KMS-11 (cell line): Measurements from ENCODE around the gene AMFR.

ENCODE experiments used
- H2AFZ ChIP-seq: fragments of 200-600 bp; sonication (generic); 2 replicates; pipeline ENCODE4 v1.6.1; 2016; ENCODE audit warnings: antibody characterized with exemption, mixed run types, low read depth
- H3K27ac ChIP-seq: fragments of 200-600 bp; sonication (generic); 2 replicates; pipeline ENCODE4 v1.6.1; 2016; ENCODE audit warnings: mild to moderate bottlenecking, mixed run types
- H3K27me3 ChIP-seq: fragments of 200-600 bp; sonication (generic); 2 replicates; pipeline ENCODE4 v1.6.1; 2017; ENCODE audit warnings: mild to moderate bottlenecking, low read depth, mixed run types, moderate library complexity; ENCODE audit not compliant: insufficient read depth
- H3K36me3 ChIP-seq: fragments of 200-600 bp; sonication (generic); 2 replicates; pipeline ENCODE4 v1.6.1; 2017; ENCODE audit warnings: mild to moderate bottlenecking, mixed run types; ENCODE audit not compliant: insufficient read depth
- H3K4me1 ChIP-seq: fragments of 200-600 bp; sonication (generic); 2 replicates; pipeline ENCODE4 v1.6.1; 2016; ENCODE audit warnings: mild to moderate bottlenecking, low read depth, mixed run types; ENCODE audit not compliant: poor library complexity, severe bottlenecking
- H3K4me2 ChIP-seq: fragments of 200-600 bp; sonication (generic); 2 replicates; pipeline ENCODE4 v1.7.0; 2016; ENCODE audit warnings: mild to moderate bottlenecking, mixed run types
- H3K4me3 ChIP-seq: fragments of 200-600 bp; sonication (generic); IDR thresholded peaks from 2 replicates; pipeline ENCODE4 v1.6.1; 2017; ENCODE audit warnings: low read depth, low read length, mixed read lengths; ENCODE audit not compliant: insufficient read depth
- H3K79me2 ChIP-seq: fragments of 200-600 bp; sonication (generic); 2 replicates; pipeline ENCODE4 v1.6.1; 2016; ENCODE audit warnings: low read depth, mixed run types; ENCODE audit not compliant: insufficient read depth
- H3K9ac ChIP-seq: fragments of 200-600 bp; sonication (generic); 2 replicates; pipeline ENCODE4 v1.6.1; 2016; ENCODE audit warnings: mild to moderate bottlenecking, mixed run types
- H4K20me1 ChIP-seq: fragments of 200-600 bp; sonication (generic); 2 replicates; pipeline ENCODE4 v1.6.1; 2016; ENCODE audit warnings: mild to moderate bottlenecking, mixed run types; ENCODE audit not compliant: insufficient read depth
- TF ChIP-seq, protein P1 (sequence below): fragments of 200-600 bp; sonication (generic); conservative IDR thresholded peaks from 2 replicates; pipeline ENCODE4 v1.6.1; 2017; ENCODE audit warnings: low read depth, mild to moderate bottlenecking, antibody characterized with exemption, low read length, moderate library complexity, mixed read lengths

Gene AMFR

DNA sequence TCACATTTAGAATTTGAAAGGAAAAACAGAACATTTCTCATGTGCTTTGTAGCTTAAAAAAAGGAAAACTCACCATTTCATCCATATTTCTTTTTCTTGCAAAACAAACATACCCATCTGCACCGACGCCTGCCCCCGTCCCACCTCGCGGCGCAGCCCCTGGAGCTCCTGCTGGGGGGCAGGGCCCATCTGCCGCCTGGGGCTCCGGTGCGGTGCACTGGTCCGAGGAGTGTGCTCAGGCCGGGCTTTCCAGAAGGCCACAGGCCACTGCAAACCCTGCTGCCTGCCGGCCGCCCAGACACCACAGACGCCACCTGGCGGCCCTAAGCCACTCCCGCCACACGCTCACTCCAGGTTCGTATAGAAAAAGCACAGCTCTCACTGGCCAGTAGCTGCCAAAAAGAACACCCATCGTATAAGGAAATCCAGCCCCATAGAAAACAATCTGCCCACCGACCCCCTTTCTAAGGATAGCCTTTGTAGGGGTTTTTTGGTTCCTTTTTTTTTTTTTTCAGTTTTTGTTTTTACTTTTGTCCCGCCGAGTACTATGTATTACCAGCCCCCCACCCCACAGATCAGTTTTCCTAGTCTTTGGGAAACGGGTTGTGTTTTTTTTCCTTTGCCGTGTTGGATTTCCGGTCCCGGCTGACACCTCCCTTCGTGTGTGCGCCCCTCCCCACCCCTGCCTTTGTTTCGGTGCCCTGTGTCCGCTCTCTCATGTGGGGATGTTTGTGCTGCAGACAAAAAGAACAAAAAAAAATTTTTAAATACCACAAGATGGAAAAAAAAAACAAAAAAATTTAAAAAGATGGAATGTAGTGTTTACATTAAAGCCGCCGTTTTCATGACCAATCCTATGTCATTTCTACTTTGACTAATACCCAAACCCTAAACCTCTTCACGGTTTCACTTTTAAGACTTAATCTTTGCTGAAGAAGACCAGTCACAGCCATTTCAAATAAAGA, 68.8 kb downstream of the AMFR start:
- Histone ChIP-seq H2AFZ (peak overlapping the region; percentile 42), H3K36me3 (no peaks in the 10 kb centered on the region), H3K4me3 (no peak overlapping the region), H3K79me2 (no peaks in the 10 kb centered on the region), H3K4me1 (peaks cover 5% of the 10 kb centered on the region), H3K27me3 (no peaks in the 10 kb centered on the region), H4K20me1 (no peaks in the 10 kb centered on the region), H3K4me2 (peak overlapping the region; percentile 44; the same call in 1 of the 2 replicates), H3K9ac (no peak overlapping the region), H3K27ac (no peak overlapping the region)
- TF ChIP-seq, protein P1, sequence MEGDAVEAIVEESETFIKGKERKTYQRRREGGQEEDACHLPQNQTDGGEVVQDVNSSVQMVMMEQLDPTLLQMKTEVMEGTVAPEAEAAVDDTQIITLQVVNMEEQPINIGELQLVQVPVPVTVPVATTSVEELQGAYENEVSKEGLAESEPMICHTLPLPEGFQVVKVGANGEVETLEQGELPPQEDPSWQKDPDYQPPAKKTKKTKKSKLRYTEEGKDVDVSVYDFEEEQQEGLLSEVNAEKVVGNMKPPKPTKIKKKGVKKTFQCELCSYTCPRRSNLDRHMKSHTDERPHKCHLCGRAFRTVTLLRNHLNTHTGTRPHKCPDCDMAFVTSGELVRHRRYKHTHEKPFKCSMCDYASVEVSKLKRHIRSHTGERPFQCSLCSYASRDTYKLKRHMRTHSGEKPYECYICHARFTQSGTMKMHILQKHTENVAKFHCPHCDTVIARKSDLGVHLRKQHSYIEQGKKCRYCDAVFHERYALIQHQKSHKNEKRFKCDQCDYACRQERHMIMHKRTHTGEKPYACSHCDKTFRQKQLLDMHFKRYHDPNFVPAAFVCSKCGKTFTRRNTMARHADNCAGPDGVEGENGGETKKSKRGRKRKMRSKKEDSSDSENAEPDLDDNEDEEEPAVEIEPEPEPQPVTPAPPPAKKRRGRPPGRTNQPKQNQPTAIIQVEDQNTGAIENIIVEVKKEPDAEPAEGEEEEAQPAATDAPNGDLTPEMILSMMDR: peak; percentile 75

DNA sequence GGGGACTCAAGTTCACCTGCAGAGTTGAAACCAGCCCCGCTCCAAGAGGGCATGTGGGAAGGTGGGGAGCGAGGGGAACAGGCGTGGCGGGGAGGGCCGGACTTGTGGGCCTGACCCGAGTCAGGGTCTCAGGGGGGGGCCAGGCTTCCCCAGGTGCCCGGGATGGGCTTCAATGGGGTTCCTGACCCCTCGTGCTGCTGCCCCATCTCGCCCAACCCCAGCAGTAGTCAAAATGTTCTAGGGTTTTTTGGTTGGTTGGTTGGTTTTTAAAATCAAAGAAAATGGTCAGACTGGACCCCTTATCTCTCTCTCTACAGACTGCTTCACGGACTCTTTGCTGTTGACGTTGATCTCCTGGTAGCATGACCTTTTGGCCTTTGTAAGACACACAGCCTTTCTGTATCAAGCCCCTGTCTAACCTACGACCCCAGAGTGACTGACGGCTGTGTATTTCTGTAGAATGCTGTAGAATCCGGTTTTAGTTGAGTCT, 69.5 kb downstream of the AMFR start:
- no peak overlapping the region; the same call in 1 of the 2 replicates for H3K4me2 ChIP-seq
- no peak overlapping the region for H3K4me3 ChIP-seq
- H3K27me3 ChIP-seq: no peaks in the 10 kb centered on the region
- H3K9ac ChIP-seq: no peak overlapping the region
- H2AFZ ChIP-seq: peak overlapping the region; percentile 42
- no peak overlapping the region for H3K27ac ChIP-seq
- H3K79me2 ChIP-seq: no peaks in the 10 kb centered on the region
- H4K20me1 ChIP-seq: no peaks in the 10 kb centered on the region
- peaks cover 5% of the 10 kb centered on the region for H3K4me1 ChIP-seq
- no peaks in the 10 kb centered on the region for H3K36me3 ChIP-seq
- TF ChIP-seq, protein P1: no peak

DNA sequence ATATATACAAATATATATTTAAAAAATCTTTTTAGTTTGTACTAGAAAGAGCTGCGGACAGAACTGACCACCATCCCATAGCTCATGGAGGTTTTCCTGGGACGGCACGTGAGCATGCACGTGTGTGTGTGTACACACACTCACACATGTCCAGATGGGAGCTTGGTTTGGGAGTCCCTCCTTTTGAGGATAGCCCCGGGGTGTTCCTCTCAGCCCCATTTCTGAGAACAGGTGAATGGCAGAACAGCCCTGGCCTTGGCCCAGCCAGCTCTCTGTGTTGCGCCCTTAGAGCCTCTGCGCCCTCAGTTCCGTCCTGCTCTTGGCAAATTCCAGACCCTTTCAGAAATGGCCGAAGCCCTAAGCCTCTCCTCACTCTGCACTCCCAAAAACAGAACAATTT, 70.1 kb downstream of the AMFR start:
- no peak overlapping the region for H2AFZ ChIP-seq
- peaks cover 5% of the 10 kb centered on the region for H3K4me1 ChIP-seq
- no peak overlapping the region for H3K4me2 ChIP-seq
- H3K27ac ChIP-seq: no peak overlapping the region
- no peaks in the 10 kb centered on the region for H4K20me1 ChIP-seq
- no peaks in the 10 kb centered on the region for H3K79me2 ChIP-seq
- H3K36me3 ChIP-seq: no peaks in the 10 kb centered on the region
- TF ChIP-seq, protein P1: no peak
- H3K4me3 ChIP-seq: no peak overlapping the region
- no peak overlapping the region for H3K9ac ChIP-seq
- no peaks in the 10 kb centered on the region for H3K27me3 ChIP-seq

DNA sequence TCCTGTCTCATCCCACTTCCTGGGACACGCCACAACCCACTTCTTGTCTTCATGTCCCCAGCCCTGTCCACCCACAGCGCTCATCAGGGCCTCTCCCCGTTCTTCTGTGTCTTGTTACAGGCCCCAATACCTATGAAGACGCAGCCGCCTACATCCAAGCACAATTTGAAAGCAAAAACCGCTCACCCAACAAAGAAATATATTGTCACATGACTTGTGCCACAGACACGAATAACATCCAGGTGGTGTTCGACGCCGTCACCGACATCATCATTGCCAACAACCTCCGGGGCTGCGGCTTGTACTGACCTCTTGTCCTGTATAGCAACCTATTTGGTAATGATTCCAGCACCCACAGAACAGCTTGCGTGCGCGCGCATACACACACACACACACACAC, 70.6 kb downstream of the AMFR start:
- Histone ChIP-seq H3K36me3 (no peaks in the 10 kb centered on the region), H3K4me2 (no peak overlapping the region), H3K27me3 (no peaks in the 10 kb centered on the region), H2AFZ (no peak overlapping the region), H3K9ac (no peak overlapping the region), H4K20me1 (no peaks in the 10 kb centered on the region), H3K4me1 (peaks cover 5% of the 10 kb centered on the region), H3K79me2 (no peaks in the 10 kb centered on the region), H3K27ac (no peak overlapping the region), H3K4me3 (no peak overlapping the region)
- TF ChIP-seq, protein P1: no peak
